GM21360 (cell line): ENCODE results near the gene RAB3C.

Source experiments
- ATAC-seq: cut with Tn5 transposase; IDR thresholded peaks from one replicate; pipeline ENCODE4 v1.9.1; 2021; ENCODE audit warnings: mild to moderate bottlenecking, moderate library complexity; ENCODE audit not compliant: unreplicated experiment

RAB3C gene

GRCh38 chr5:58765058-58765457 is 182.2 kb downstream of the RAB3C start:
- ATAC-seq, result no peak

GRCh38 chr5:58767104-58767503 is 184.2 kb downstream of the RAB3C start:
- ATAC-seq, result no peak

DNA sequence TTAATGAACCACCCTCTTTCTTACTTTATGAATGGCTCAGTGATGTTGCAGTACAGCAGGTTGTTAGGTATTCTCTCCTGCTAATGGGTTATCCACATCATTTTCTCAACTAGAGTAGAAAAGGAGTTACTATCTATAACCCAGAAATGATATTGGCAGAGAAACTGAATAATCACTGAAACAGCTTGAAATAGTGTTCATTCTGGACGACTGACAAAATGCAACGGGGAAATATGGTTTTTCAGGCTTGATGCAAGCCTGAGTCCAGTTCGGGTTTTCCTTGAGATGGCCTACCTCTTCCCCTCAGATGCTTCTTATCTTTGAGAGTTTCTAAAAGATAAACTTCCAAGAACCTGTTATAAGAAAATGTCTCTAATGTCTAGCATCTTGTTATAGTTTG is 187.3 kb downstream of the RAB3C start:
- no peak for ATAC-seq

DNA sequence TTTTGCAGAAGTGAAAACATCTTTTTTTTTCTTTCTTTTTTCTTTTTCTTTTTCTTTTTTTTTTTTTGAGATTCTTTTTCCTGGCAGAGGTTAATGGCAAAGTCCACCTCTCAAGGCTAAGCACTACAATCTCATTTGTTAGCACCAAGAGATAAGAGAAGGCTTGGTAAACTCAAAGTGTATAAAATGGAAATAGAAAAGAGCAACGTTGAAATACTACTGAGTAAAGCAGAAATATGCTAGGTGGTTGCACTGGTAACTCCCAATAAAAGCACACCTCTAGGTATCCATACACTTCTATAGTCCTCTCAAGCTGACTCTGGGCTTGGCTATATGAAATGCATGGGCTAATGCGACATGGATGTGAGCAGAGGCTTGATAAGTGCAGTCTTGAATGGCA is 188.9 kb downstream of the RAB3C start:
- ATAC-seq, result no peak

- ATAC-seq, result no peak
These were observed 191.0 kb downstream of the RAB3C start for GRCh38 chr5:58773744-58774441.

GRCh38 chr5:58774937-58775336 is 192.1 kb downstream of the RAB3C start:
- ATAC-seq, result no peak

DNA sequence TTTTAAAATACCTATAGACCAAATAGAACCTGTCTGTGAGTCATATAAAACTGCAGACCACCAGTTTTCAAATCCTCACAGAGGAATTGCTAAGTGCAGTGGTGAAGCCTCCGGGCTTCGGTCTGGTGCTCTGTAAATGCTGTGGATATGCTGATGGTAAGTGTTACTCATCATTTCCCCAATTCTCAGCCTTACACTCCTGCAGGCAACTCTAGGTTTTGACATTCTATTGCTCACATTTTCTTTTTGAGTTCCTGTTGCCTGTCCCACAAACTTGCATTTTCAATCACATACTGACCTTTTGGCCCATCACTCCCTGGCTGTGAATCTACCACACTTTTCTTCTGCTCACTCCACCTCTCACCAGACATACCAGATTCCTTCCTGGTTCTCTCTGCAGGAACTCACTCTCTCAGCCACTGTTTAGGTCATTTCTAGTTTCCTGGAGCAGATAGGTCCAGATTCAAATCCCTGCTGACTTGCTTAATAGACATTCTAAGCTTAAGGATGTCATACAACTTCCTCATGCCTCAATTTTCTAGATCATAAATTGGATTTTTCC is 192.9 kb downstream of the RAB3C start:
- peak; percentile 61 for ATAC-seq

DNA sequence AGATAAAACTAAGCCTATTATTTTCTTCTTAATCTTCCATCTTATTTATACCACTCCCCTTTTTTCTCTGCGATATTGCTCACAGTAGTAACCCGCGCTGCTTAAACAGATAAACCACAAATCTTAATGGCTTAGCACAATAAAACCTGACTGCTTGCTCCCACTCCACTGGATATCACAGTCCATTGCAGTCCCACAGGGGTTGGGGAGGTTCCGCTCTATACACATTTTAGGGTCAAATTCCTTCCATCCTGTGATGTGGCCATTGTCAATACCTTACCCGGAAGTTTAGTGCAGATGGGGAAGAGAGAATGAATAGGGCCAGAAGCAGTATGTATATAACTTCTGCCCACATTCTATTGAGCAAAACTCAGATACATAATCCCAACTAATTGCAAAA is 193.7 kb downstream of the RAB3C start:
- no peak for ATAC-seq

GRCh38 chr5:58778888-58779287 is 196.0 kb downstream of the RAB3C start:
- no peak for ATAC-seq

- no peak for ATAC-seq
These were observed 203.2 kb downstream of the RAB3C start for GRCh38 chr5:58786035-58786434.

DNA sequence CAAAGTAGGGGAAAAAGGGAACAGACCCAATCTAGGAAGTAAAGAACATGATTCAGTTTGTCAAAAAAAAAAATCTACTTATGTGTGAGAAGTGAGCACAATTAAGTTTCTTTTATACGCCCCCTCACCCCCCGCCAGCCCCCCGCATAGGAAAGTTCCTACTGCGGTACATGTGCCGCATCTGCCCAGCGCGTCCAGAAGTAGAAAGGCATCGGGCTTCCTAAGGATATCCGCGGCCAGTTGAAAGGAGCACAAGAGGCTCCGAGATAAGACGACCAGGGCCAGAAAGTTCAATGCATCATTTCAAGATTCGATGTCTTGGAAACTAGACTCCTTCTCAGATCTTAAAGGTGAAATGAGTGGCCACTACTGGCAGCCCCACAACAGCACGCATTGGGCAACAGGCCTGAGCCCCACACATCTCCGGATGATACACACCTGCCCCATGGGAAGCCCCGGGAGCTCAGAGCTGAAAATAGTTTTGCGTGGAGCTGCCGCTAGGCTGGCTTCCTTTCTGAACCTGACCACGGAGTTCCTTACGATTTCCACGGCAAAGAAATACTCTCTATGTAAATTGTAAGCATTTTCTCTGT is 203.9 kb downstream of the RAB3C start:
- no peak for ATAC-seq

DNA sequence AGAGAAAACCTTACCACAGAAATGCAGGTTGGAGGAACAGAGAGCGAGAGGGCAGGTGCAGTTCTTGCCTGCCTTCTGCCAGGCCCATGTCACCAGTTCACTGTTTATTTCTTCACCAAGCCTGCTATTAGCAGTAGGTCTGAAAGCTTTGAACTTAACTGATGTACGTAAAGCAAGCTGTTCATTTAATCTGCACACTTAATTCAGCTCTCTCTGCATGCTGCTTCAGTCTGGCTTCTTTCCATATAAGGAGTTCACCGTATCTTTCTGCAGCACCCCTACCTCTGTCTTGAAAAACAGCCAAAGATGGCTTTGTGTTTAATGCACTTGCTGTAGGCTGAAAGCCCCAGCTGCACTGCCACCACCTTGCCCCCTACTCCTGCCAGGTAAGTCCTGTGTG is 205.1 kb downstream of the RAB3C start:
- no peak for ATAC-seq

DNA sequence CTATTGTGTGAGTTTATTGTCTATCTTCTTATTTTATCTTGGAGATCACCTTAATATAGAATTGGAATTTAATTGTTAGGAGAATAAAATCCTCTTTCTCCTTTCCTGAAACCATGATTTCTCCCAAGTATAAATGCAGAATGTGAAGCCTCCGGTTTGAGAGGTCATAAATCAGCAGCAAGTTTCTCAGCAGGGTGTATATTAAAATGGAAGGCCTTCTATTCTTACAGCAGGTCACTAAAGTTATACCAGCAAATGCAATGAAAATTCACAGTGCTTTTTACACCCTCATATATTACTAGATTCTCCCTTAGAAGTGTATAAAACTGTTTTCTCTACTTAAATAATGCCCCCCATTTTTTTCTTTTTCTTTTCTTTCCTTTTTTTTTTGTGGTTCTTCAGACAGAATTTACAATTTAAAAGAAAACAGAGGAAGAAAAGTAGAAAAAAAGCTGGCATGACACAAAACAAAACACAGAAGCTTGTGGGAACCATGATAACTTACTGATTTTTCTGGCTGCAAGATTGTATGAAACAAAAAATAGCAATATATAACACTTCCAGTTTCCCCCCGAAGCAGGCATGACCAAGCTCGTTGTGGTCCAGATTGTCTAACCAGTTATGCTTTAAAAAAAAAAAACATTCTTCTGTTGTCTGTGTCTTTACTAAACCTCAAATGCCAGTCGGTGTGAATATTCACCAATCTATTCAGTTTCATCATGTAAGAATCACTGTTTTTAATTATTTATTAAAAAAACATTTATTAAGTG is 211.2 kb downstream of the RAB3C start:
- ATAC-seq, result no peak

GRCh38 chr5:58794875-58795274 is 212.0 kb downstream of the RAB3C start:
- no peak for ATAC-seq

GRCh38 chr5:58795327-58795726 is 212.5 kb downstream of the RAB3C start:
- no peak for ATAC-seq

- no peak for ATAC-seq
These were observed 214.1 kb downstream of the RAB3C start for GRCh38 chr5:58797021-58797420.

- no peak for ATAC-seq
These were observed 217.5 kb downstream of the RAB3C start for GRCh38 chr5:58800356-58800755.

DNA sequence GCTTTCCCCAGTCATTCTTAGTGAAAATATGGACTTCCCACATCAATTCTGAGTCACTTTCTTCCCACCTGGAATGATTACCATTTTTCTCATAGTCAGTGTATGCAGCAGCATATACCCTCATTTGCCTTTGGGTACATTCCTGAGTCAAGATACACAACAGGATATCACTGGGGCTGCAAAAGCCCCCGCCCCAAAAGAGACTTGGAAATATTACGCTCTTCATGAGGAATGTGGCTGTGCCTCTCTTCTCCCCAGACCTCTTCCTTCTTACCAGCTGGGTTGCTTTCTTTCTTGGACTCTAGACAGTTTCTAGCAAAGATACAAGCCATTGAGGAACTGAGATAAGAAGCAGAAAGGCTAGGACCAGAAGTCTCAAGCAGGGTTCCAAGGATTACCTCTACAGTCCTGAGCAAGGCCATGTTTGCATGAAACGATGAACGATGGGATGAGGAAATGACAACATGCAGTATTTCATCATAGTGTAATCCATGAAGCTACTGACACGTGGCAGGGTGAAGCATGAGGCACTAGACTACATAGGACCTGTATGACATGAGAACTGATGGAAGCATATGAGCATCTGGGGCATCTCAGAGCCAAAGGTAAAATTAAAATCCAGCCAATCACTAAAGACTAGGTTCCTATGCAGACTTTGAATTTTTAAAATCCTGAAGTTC is 218.1 kb downstream of the RAB3C start:
- no peak for ATAC-seq

- no peak for ATAC-seq
These were observed 220.2 kb downstream of the RAB3C start for GRCh38 chr5:58803056-58803455.

GRCh38 chr5:58804291-58804690 is 221.4 kb downstream of the RAB3C start:
- no peak for ATAC-seq

- ATAC-seq, result no peak
These were observed 227.2 kb downstream of the RAB3C start for GRCh38 chr5:58810086-58810485.
